GM12874 (cell line): ENCODE results near the gene NPPC.

Source experiments
- CTCF ChIP-seq: IDR thresholded peaks from 2 replicates; pipeline ENCODE4 v1.5.1; 2011; ENCODE audit warnings: low read depth, mild to moderate bottlenecking, control low read depth, low read length, moderate library complexity; ENCODE audit not compliant: insufficient read depth

Gene NPPC

GRCh38 chr2:231928901-231929725, 2.9 kb upstream of the NPPC start:
- TF ChIP-seq CTCF, result no peak

DNA sequence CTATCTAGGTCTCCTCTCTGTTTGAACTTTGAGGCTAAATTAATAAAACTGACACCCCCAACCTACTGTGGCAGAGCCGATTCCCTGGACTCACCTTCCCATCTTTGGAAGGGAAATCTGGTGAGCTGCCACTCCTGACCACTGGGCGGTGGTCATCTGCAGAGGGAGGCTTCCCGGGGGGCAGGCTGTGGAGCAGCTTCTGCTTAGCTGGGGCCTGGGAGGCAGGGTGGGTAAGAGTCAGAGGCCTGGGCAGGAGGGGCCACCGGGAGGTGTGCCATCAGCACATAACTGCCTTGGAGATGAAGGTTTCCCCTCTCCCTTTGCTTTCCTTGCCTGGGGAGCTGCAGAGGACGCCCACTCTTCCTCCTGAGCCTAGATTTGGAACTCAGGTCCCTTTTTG, 2.3 kb upstream of the NPPC start:
- TF ChIP-seq CTCF, result no peak

DNA sequence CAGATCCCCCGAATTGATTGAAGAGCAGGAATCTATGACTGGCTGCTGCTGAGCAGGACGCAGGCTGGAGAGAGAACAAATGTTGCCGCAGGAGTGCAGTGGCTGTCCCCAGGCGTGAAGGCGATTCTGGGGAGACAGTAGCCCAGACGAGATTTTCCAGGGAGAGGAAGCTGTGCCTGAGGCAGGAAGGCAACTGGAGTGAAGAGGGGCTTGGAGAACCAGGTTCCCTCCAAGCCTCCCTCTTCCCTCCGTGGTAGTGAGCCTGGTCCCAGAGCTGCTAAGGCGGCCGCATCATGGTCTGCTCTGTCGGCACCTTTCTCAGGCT, 1.3 kb upstream of the NPPC start:
- no peak for TF ChIP-seq CTCF

DNA sequence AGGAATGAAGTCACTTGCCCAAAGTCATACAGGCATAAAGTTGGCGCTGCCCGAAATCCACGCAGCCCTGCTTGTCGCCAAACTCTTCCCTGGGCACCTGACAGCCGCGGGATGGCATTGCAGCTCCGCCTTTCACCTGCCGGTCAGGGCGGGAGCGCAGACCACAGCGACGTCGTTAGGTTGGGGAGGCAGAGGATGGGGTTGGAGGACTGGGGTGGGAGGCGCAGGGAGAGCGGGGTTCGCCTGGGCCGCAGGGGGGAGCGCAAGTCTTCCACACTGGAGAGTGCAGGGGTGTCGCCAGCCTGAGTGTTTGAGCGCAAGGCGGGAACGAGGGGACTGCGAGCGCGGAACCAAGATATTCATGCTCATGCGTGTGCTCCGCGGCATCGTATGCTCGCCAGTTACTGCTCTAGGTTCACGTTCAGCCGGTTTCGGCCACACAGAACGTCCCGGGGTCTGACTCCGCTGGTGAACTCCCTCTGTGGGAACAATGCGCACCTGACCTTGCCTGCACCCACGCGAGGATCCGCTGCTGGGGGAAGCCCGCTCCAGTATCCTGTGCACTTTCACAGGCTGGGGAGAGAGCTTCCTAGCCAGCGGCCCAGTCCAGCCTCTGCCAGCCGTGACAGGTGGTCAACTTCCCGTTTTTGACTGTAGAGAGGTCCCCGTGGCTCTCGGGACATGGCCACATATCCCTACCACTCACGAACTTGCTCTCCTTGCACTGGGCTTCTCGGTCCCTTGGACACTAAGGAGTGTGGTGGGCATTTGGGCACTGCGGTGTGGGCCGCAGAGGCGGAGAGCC, 767 bp upstream of the NPPC start:
- TF ChIP-seq CTCF, result no peak

DNA sequence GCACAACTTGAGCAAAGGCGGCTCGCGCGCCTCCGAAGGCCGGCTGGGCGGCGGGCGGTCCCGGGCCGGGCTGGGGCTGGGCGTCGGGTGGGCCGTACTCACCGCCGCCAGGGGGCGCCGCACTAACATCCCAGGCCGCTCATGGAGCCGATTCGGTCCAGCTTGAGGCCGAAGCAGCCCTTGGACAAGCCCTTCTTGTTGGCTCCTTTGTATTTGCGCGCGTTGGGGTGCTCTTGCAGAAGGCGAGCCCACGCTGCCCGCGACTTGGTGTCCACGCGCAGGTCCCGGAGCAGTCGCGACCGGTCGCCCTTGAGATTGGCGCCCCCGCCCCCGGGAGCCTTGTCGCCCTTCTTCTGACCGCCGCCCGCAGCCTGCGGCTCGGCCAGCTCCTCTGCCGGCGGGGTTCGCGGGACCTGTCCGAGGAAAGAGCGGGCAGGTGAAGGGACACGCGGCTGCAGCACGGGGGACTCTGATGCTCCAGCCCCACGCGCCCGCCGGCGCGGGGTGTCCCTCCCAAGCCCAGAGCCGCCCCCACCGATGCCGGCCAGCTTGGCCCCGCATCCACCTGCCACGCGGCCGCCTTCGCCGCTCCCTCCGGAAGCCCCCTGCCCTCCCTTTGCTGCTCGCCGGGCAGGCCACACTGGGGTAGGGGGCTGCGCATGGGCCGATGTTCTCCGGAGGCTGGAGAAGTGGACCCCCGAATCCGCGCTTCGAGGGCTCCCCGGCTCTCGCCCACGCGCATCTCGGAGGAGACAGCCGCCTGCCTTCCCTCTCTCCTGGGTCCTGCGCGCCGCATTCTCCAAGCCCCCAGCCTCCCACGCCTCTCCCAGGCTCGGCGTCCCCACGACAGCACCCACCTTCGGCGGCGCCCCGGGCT, 655 bp downstream of the NPPC start:
- TF ChIP-seq CTCF, result peak; percentile 86

DNA sequence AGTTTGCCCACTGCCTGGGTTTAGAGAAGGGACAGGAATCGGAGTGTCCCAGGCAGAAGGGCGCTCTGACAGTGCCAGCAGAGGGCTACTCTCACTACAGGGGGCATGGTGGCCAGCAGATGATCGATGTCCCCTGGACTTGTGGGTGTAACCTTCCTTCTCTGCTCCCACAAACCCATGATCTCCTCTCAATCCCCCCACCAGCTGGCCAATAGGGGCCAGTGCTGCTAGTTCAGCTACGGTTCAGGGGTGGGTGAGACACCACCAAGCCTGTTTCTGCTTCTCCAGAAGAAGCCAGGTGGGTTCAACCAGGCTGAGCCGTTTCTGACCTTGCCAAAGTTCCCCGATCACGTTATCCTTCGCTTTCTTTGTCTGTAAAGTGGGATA, 1.3 kb downstream of the NPPC start:
- TF ChIP-seq CTCF, result no peak
